Stimulated activated CD8-positive, alpha-beta memory T cell treated with anti-CD3 and anti-CD28 coated beads, Interleukin-7, amount 100 ng/mL, for 48 hours (primary cell): ENCODE measurements around the gene CDK5R1.

Source experiments
- DNase-seq, 2 donors: peaks; one replicate each; pipeline ENCODE4 v3.0.0-alpha.2; 2020; ENCODE audit warnings: low read depth in 1 of 2; ENCODE audit errors: extremely low read depth in 1 of 2

Gene CDK5R1

GRCh38 chr17:32470405-32471167, 16.2 kb upstream of the CDK5R1 start:
- no peak for DNase-seq

GRCh38 chr17:32471652-32472051, 15.1 kb upstream of the CDK5R1 start:
- DNase-seq, result no peak

DNA sequence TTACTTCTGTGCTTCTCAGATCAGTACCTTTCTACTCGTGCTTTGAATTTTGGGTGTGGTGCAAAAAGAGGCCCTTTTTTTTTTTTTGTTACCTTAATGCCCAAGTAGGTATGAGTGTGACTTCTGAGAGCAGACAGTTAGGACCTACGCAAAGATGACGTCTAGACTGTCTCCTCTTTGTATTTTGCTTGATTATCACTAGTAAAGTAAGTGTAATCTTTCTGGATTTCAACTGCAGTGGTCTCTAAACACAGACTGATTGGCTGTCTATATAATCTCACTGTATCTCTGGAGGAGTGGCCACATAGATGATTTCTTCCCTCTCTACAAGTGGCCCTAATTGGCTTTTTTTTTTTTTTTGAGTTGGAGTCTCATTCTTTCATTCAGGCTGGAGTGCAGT, 11.5 kb upstream of the CDK5R1 start:
- no peak for DNase-seq

GRCh38 chr17:32477220-32477619, 9.6 kb upstream of the CDK5R1 start:
- DNase-seq, result no peak

GRCh38 chr17:32479074-32479617, 7.6 kb upstream of the CDK5R1 start:
- no peak for DNase-seq

DNA sequence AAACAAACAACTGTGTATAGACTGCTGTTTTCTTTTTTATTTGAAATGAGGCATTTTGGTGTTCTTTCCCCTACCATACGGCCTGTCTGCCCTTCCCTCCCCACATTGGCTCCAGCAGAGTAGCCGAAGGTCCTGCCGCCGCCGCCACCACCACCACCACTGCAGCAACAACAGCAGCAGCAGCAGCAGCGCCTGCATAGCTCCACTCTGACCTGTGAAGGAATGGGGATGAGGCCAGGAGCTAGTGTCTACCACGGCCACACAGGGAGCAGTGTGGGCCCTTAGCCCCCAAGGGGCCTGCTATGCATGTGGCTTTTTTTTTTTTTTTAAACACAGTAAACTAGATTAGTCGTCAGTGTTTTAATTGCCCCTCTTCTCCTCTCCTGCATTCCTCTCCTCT, 5.6 kb upstream of the CDK5R1 start:
- DNase-seq, result no peak

DNA sequence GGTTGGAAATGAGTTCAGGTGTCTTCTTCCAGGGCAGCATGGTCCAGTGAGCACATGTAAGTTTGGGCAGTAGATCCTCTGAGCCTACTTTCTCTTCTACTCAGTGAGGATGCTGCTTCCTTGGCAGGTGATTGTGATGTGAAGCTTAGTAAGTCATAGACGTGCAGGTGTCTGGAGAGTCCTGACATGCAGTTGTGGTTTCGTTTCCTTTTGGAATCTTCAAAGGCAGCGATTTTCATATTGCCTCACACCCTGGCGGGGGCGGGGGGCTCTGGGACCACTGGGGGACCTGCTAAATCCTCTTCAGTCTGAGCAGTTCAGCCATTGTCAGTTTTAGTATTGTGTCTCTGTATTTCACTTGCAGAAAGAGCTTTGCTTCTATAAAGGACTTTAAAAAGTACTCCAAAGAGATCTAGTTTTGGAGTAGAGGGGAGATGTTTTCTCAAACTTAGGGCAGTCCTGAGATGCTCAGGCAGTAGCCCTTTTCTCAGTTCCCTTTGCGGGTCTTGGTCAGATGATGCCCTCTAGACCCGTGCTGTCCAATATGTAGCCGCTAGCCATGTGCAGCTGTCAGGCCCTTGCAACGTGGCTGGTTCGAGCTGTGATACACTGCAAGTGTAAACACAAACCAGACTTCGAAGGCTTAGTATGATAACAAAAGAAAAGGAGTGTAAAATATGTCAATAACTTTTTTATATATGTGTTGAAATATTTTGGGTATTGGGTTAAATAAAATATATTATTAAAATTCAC, 4.0 kb upstream of the CDK5R1 start:
- no peak for DNase-seq

DNA sequence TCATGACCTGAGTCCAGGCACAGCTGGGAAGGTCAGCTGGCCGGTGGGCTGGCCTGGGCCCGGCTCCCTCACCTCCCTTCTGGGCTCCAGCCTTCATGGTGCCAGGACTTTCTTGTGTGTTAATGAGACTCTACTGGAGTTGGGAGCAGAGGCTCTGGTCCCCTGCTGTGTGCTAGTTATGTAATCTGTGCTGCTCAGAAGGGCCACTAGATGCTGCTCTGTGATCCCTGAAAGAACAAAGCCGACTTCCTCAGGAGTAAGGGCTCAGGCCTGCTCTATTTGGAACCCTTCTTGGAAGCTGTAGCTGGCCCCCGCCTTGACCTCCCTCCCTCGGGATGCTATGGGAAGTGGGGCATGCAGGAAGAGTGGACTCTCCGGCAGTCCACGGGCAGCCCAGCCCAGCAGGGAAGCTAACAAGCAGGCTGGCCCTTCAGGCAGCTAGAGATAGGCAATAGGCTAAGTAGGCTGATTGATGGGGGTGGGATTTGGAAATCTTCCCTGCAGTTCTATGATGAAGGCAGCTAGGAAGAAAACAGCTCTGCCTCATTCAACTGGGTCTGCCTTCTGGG, 3.3 kb upstream of the CDK5R1 start:
- no peak for DNase-seq

GRCh38 chr17:32484041-32484461, 2.7 kb upstream of the CDK5R1 start:
- DNase-seq, result no peak

- DNase-seq, result no peak
Measured at GRCh38 chr17:32484628-32485027, 2.2 kb upstream of the CDK5R1 start.

- no peak for DNase-seq
Measured at GRCh38 chr17:32485261-32486110, 1.3 kb upstream of the CDK5R1 start.

- DNase-seq, result peak; percentile 33 to 42
Measured at GRCh38 chr17:32486111-32486700, 587 bp upstream of the CDK5R1 start.

- no peak for DNase-seq
Measured at GRCh38 chr17:32487473-32488176, 832 bp downstream of the CDK5R1 start.

DNA sequence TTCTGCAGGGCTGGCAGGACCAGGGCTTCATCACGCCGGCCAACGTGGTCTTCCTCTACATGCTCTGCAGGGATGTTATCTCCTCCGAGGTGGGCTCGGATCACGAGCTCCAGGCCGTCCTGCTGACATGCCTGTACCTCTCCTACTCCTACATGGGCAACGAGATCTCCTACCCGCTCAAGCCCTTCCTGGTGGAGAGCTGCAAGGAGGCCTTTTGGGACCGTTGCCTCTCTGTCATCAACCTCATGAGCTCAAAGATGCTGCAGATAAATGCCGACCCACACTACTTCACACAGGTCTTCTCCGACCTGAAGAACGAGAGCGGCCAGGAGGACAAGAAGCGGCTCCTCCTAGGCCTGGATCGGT, 1.4 kb downstream of the CDK5R1 start:
- no peak for DNase-seq

DNA sequence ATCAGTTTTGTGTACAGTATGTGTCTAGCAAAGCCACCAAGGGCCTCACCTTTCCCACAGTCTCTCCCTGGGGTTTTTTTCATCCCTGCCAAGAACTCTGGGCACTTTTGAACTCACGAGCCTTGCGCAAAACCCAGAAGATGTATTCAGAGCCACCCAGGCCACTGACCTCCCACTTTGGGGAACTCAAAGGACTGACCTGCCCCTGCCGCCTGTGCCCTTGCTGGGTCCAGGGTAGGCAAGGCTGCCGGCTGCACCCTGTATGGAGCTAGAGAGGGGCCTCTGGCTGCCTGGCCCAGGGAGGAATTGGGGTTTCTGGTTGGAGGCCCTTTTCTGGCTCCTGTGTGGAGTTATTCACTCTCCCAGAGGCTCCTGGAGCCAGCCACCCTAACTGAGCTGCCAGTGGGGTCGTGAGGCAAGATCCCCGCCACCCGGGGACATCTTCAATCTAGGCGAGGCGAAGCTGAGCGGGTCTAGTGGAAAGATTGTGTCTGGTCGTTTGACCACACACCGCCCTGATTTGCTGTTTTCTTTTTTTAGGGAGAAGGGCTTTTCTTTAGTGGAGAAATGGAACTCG, 1.9 kb downstream of the CDK5R1 start:
- no peak for DNase-seq

DNA sequence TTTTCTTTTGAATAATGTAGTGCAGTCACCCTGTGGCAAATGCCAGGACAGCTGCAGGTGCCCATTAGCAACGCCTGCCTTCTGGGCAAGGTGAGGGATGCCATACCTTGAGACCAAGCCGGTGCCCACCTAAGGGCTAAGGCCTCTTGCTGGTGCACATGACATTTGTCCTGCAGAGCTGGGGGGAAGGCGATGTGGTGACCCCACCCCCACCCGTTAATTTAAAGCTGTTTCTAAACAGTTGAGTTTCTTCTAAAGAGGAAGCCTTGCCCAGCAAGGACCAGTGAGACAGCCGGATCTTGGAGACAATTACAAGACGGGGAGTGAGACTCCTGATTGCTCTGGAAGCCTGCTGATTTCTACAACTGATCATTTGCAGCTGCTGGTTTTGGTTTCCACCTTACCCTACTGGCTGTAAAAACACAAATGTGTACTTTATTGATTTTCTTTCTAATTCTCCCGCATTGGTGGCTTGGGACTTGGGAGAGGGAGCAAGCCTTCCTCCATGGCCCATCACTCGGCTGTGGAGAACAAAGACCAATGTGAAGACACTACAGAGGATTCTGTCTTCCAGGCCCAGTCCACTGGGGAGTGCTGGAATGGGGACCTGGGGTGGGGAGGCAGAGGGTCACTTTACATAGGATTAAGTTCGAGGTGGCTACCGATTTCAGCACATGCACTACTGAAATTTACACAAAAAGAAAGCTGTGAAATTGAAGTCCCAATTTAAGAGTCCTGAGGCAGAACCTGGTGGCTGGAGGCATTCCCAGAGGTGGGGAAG, 2.7 kb downstream of the CDK5R1 start:
- DNase-seq, result no peak

GRCh38 chr17:32490101-32490482, 3.3 kb downstream of the CDK5R1 start:
- DNase-seq, result no peak

DNA sequence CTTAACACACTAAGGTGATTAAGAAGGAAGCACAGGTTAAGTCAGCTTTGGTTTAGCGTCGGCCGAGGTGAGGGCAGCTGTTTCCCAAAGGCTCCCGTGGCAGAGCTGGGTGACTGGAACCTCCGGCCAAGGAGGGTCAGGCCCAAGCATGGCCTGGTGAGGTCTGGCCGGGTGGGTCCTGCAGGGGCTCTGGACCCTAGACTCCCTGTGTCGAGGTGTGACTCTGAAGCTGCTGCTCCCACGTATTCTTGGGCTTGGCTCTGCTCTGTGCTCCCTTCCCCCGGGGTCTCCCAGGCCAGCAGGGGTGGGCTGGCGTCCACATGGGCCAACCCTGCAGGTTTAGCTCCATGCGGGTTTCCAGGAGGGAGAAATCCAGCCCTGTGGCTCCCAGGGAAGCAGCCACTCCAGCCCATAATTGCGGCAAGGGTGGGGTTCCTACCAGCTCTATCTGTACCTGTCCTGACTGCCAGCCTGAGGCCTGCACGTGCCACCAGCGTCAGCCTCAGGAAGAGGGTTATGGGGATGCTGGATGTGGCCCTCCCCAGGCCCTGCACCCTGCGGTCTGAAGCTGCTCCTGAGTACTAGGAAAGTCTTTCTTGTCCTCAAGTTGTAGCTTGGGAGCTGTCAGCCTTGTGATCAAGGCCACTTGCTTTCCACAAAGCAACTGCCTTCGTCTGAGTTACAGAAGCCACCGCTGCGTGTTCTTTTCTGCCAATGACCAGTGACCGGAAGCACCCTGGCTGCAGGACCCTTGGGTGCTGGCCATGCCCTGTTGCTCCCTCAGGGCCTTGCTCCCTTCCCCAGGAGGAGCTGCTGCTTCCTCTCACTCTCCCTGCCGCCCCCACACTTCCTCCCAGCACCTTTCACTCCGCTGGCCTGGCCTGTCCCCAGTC, 4.8 kb downstream of the CDK5R1 start:
- no peak for DNase-seq
